Measurements from ENCODE around the gene NR6A1. TPM values are rescaled to one million over a fixed set of nuclear protein-coding genes. Genes with fewer than 3 reads are reported as not detected.

NR6A1 gene
- total RNA-seq, 1 experiment from 2014 or later: 97.7 TPM

- no peak for DNase-seq
- Histone ChIP-seq H3K36me3 (replicated peaks; ENCODE audit: control insufficient read depth, insufficient read depth, low read length) (no peaks in the 10 kb centered on the region), H3K27me3 (ENCODE audit: control insufficient read depth, insufficient read depth, low read length) (peaks cover 26% of the 10 kb centered on the region; the same call in 1 of the 2 replicates), H3K4me3 (ENCODE audit: insufficient read depth, low read depth, low read length) (no peak overlapping the region)
Measured at GRCh38 chr9:124764774-124765438, 6.2 kb downstream of the NR6A1 start.

- H3K36me3 ChIP-seq (replicated peaks; ENCODE audit: control insufficient read depth, insufficient read depth, low read length): no peaks in the 10 kb centered on the region
- no peak overlapping the region for H3K4me3 ChIP-seq (ENCODE audit: insufficient read depth, low read depth, low read length)
- peaks cover 10% of the 10 kb centered on the region; the same call in 1 of the 2 replicates for H3K27me3 ChIP-seq (ENCODE audit: control insufficient read depth, insufficient read depth, low read length)
- no peak for DNase-seq
Measured at GRCh38 chr9:124762633-124763032, 8.5 kb downstream of the NR6A1 start.

- peaks cover 4% of the 10 kb centered on the region; the same call in 1 of the 2 replicates for H3K27me3 ChIP-seq (ENCODE audit: control insufficient read depth, insufficient read depth, low read length)
- DNase-seq: no peak
- H3K36me3 ChIP-seq (replicated peaks; ENCODE audit: control insufficient read depth, insufficient read depth, low read length): no peaks in the 10 kb centered on the region
- H3K4me3 ChIP-seq (ENCODE audit: insufficient read depth, low read depth, low read length): no peak overlapping the region
Measured at GRCh38 chr9:124761710-124762109, 9.4 kb downstream of the NR6A1 start.

- H3K4me3 ChIP-seq (ENCODE audit: insufficient read depth, low read depth, low read length): no peak overlapping the region
- DNase-seq: no peak
- no peaks in the 10 kb centered on the region for H3K36me3 ChIP-seq (replicated peaks; ENCODE audit: control insufficient read depth, insufficient read depth, low read length)
- H3K27me3 ChIP-seq (ENCODE audit: control insufficient read depth, insufficient read depth, low read length): peaks cover 3% of the 10 kb centered on the region; the same call in 1 of the 2 replicates
Measured at GRCh38 chr9:124761196-124761595, 9.9 kb downstream of the NR6A1 start.

GRCh38 chr9:124760719-124761118 lies 10.4 kb downstream of the NR6A1 start:
- peak; percentile 35 for DNase-seq
- no peak overlapping the region for H3K4me3 ChIP-seq (ENCODE audit: insufficient read depth, low read depth, low read length)
- no peaks in the 10 kb centered on the region; the same call in 1 of the 2 replicates for H3K27me3 ChIP-seq (ENCODE audit: control insufficient read depth, insufficient read depth, low read length)

GRCh38 chr9:124759327-124759726 lies 11.8 kb downstream of the NR6A1 start:
- H3K4me3 ChIP-seq (ENCODE audit: insufficient read depth, low read depth, low read length): no peak overlapping the region
- DNase-seq: no peak
- no peaks in the 10 kb centered on the region; the same call in 1 of the 2 replicates for H3K27me3 ChIP-seq (ENCODE audit: control insufficient read depth, insufficient read depth, low read length)
- no peaks in the 10 kb centered on the region for H3K36me3 ChIP-seq (replicated peaks; ENCODE audit: control insufficient read depth, insufficient read depth, low read length)

More at GRCh38 chr9:124760719-124761118, 10.4 kb downstream of the NR6A1 start:
- no peaks in the 10 kb centered on the region for H3K36me3 ChIP-seq (replicated peaks; ENCODE audit: control insufficient read depth, insufficient read depth, low read length)

- no peak for DNase-seq
- H3K27me3 ChIP-seq (ENCODE audit: control insufficient read depth, insufficient read depth, low read length): no peaks in the 10 kb centered on the region; the same call in 1 of the 2 replicates
- no peaks in the 10 kb centered on the region for H3K36me3 ChIP-seq (replicated peaks; ENCODE audit: control insufficient read depth, insufficient read depth, low read length)
- H3K4me3 ChIP-seq (ENCODE audit: insufficient read depth, low read depth, low read length): no peak overlapping the region
Measured at GRCh38 chr9:124758691-124759090, 12.4 kb downstream of the NR6A1 start.

GRCh38 chr9:124758061-124758460 lies 13.1 kb downstream of the NR6A1 start:
- DNase-seq: no peak

GRCh38 chr9:124757616-124758015 lies 13.5 kb downstream of the NR6A1 start:
- Histone ChIP-seq H3K27me3 (ENCODE audit: control insufficient read depth, insufficient read depth, low read length) (no peaks in the 10 kb centered on the region; the same call in 1 of the 2 replicates), H3K4me3 (ENCODE audit: insufficient read depth, low read depth, low read length) (no peak overlapping the region), H3K36me3 (replicated peaks; ENCODE audit: control insufficient read depth, insufficient read depth, low read length) (no peaks in the 10 kb centered on the region)
- no peak for DNase-seq

More at GRCh38 chr9:124758061-124758460, 13.1 kb downstream of the NR6A1 start:
- Histone ChIP-seq H3K4me3 (ENCODE audit: insufficient read depth, low read depth, low read length) (no peak overlapping the region), H3K27me3 (ENCODE audit: control insufficient read depth, insufficient read depth, low read length) (no peaks in the 10 kb centered on the region; the same call in 1 of the 2 replicates), H3K36me3 (replicated peaks; ENCODE audit: control insufficient read depth, insufficient read depth, low read length) (no peaks in the 10 kb centered on the region)

GRCh38 chr9:124756011-124756410 lies 15.1 kb downstream of the NR6A1 start:
- DNase-seq: no peak
- no peak overlapping the region for H3K4me3 ChIP-seq (ENCODE audit: insufficient read depth, low read depth, low read length)
- no peaks in the 10 kb centered on the region for H3K36me3 ChIP-seq (replicated peaks; ENCODE audit: control insufficient read depth, insufficient read depth, low read length)
- H3K27me3 ChIP-seq (ENCODE audit: control insufficient read depth, insufficient read depth, low read length): no peaks in the 10 kb centered on the region; the same call in 1 of the 2 replicates

- no peak for DNase-seq
- Histone ChIP-seq H3K4me3 (ENCODE audit: insufficient read depth, low read depth, low read length) (no peak overlapping the region), H3K36me3 (replicated peaks; ENCODE audit: control insufficient read depth, insufficient read depth, low read length) (no peaks in the 10 kb centered on the region), H3K27me3 (ENCODE audit: control insufficient read depth, insufficient read depth, low read length) (no peaks in the 10 kb centered on the region; the same call in 1 of the 2 replicates)
Measured at GRCh38 chr9:124755061-124755460, 16.1 kb downstream of the NR6A1 start.

GRCh38 chr9:124754289-124754688 lies 16.8 kb downstream of the NR6A1 start:
- no peaks in the 10 kb centered on the region for H3K36me3 ChIP-seq (replicated peaks; ENCODE audit: control insufficient read depth, insufficient read depth, low read length)
- H3K4me3 ChIP-seq (ENCODE audit: insufficient read depth, low read depth, low read length): no peak overlapping the region
- no peaks in the 10 kb centered on the region; the same call in 1 of the 2 replicates for H3K27me3 ChIP-seq (ENCODE audit: control insufficient read depth, insufficient read depth, low read length)
- no peak for DNase-seq

- DNase-seq: no peak
- H3K27me3 ChIP-seq (ENCODE audit: control insufficient read depth, insufficient read depth, low read length): no peaks in the 10 kb centered on the region
- H3K36me3 ChIP-seq (replicated peaks; ENCODE audit: control insufficient read depth, insufficient read depth, low read length): no peaks in the 10 kb centered on the region
- no peak overlapping the region for H3K4me3 ChIP-seq (ENCODE audit: insufficient read depth, low read depth, low read length)
Measured at GRCh38 chr9:124752967-124753366, 18.1 kb downstream of the NR6A1 start.

- DNase-seq: no peak
- Histone ChIP-seq H3K36me3 (replicated peaks; ENCODE audit: control insufficient read depth, insufficient read depth, low read length) (no peaks in the 10 kb centered on the region), H3K4me3 (ENCODE audit: insufficient read depth, low read depth, low read length) (no peak overlapping the region), H3K27me3 (ENCODE audit: control insufficient read depth, insufficient read depth, low read length) (no peaks in the 10 kb centered on the region)
Measured at GRCh38 chr9:124749781-124750180, 21.3 kb downstream of the NR6A1 start.

- H3K36me3 ChIP-seq (replicated peaks; ENCODE audit: control insufficient read depth, insufficient read depth, low read length): no peaks in the 10 kb centered on the region
- no peaks in the 10 kb centered on the region for H3K27me3 ChIP-seq (ENCODE audit: control insufficient read depth, insufficient read depth, low read length)
- no peak for DNase-seq
- no peak overlapping the region for H3K4me3 ChIP-seq (ENCODE audit: insufficient read depth, low read depth, low read length)
Measured at GRCh38 chr9:124749284-124749683, 21.8 kb downstream of the NR6A1 start.

Data from H7 (cell line).